DOHH2 (cell line): ENCODE measurements around the gene LIMS1.

ENCODE experiments used
- H3F3A ChIP-seq: fragments of 200-600 bp; sonication (generic), shearing (Covaris generic); 2 replicates; pipeline ENCODE4 v1.6.0; 2016; ENCODE audit warnings: antibody characterized with exemption, mild to moderate bottlenecking; ENCODE audit not compliant: control insufficient read depth, insufficient read depth
- H3K27ac ChIP-seq: fragments of 200-600 bp; sonication (generic); 2 replicates; pipeline ENCODE4 v1.5.1; 2014; ENCODE audit warnings: low read depth, mild to moderate bottlenecking, low read length, moderate library complexity
- H3K27me3 ChIP-seq: fragments of 200-600 bp; sonication (generic); 2 replicates; pipeline ENCODE4 v1.6.1; 2014; ENCODE audit warnings: mild to moderate bottlenecking, low read length, mixed read lengths; ENCODE audit not compliant: control insufficient read depth
- H3K36me3 ChIP-seq: fragments of 200-600 bp; sonication (generic); 2 replicates; pipeline ENCODE4 v1.6.1; 2014; ENCODE audit warnings: mild to moderate bottlenecking, low read length, moderate library complexity, mixed read lengths; ENCODE audit not compliant: control insufficient read depth
- H3K4me1 ChIP-seq: fragments of 200-600 bp; sonication (generic); 2 replicates; pipeline ENCODE4 v1.6.1; 2014; ENCODE audit warnings: mild to moderate bottlenecking, low read length, mixed read lengths; ENCODE audit not compliant: control insufficient read depth
- H3K4me2 ChIP-seq: fragments of 200-600 bp; sonication (generic); 2 replicates; pipeline ENCODE4 v1.6.0; 2014; ENCODE audit warnings: mild to moderate bottlenecking, low read length, moderate library complexity
- H3K4me3 ChIP-seq: fragments of 200-600 bp; sonication (generic); 2 replicates; pipeline ENCODE4 v1.5.1; 2014; ENCODE audit warnings: mild to moderate bottlenecking, low read length, mixed read lengths
- H3K79me2 ChIP-seq: fragments of 200-600 bp; sonication (generic); 2 replicates; pipeline ENCODE4 v1.6.1; 2014; ENCODE audit warnings: mild to moderate bottlenecking, low read length, mixed read lengths; ENCODE audit not compliant: control insufficient read depth
- H3K9me2 ChIP-seq: fragments of 200-600 bp; sonication (generic); replicated peaks from 2 replicates; pipeline ENCODE4 v1.6.1; 2014; ENCODE audit warnings: mild to moderate bottlenecking, low read length, mixed read lengths; ENCODE audit not compliant: control insufficient read depth
- H3K9me3 ChIP-seq: fragments of 200-600 bp; sonication (generic); 2 replicates; pipeline ENCODE4 v1.6.1; 2014; ENCODE audit warnings: antibody characterized with exemption, low read length, mixed read lengths; ENCODE audit not compliant: control insufficient read depth, insufficient read depth
- H4K20me1 ChIP-seq: fragments of 200-600 bp; sonication (generic); 2 replicates; pipeline ENCODE4 v1.6.0; 2014; ENCODE audit warnings: low read depth, mild to moderate bottlenecking, antibody characterized with exemption, low read length, moderate library complexity; ENCODE audit not compliant: control insufficient read depth, insufficient read depth
- CTCF ChIP-seq: fragments of 200-600 bp; sonication (generic); IDR thresholded peaks from one replicate; pipeline ENCODE4 v1.5.1; 2014; ENCODE audit warnings: antibody characterized with exemption, mild to moderate bottlenecking, low read depth, low read length; ENCODE audit not compliant: poor library complexity, severe bottlenecking
- EZH2phosphoT487 ChIP-seq: fragments of 200-600 bp; sonication (generic); IDR thresholded peaks from 2 replicates; pipeline ENCODE4 v1.6.1; 2017; ENCODE audit warnings: borderline replicate concordance, mild to moderate bottlenecking, antibody characterized with exemption, low read length, moderate library complexity, mixed read lengths

Gene LIMS1

DNA sequence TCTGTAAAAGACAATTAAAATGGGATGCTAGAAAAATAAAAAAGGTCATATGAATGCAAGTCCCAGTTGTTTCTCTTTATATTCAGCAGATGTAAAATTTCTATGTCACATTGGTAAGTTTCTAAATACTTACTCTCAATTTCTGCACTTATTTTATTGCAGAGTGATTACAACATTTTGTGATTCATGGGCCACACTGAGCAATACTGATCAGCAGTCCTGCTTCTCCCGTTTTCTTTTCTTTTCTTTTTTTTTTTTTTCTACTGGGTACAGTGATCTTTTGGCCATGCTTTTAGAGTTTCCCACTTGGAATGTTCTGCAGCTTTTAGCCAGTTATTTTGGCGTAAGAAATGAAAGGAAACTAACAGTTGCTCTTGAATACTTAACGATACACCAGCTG, 38.8 kb downstream of the LIMS1 start:
- no peaks in the 10 kb centered on the region for H3F3A ChIP-seq
- H3K79me2 ChIP-seq: peaks cover 87% of the 10 kb centered on the region
- H3K4me1 ChIP-seq: peaks cover 20% of the 10 kb centered on the region
- no peaks in the 10 kb centered on the region for H3K36me3 ChIP-seq
- no peaks in the 10 kb centered on the region for H3K9me3 ChIP-seq
- H3K27me3 ChIP-seq: no peaks in the 10 kb centered on the region
- H3K4me3 ChIP-seq: no peak overlapping the region
- H3K27ac ChIP-seq: no peak overlapping the region
- peaks cover 5% of the 10 kb centered on the region; the same call in 1 of the 2 replicates for H4K20me1 ChIP-seq
- H3K4me2 ChIP-seq: no peak overlapping the region
- TF ChIP-seq CTCF (no peak), EZH2phosphoT487 (no peak)
- H3K9me2 ChIP-seq: no peaks in the 10 kb centered on the region

- Histone ChIP-seq H3K27ac (no peak overlapping the region), H3K9me2 (no peaks in the 10 kb centered on the region), H3F3A (no peaks in the 10 kb centered on the region), H3K4me1 (peaks cover 20% of the 10 kb centered on the region), H3K4me2 (peak overlapping the region; percentile 50), H3K27me3 (no peaks in the 10 kb centered on the region), H4K20me1 (peaks cover 5% of the 10 kb centered on the region; the same call in 1 of the 2 replicates), H3K36me3 (no peaks in the 10 kb centered on the region), H3K79me2 (peaks cover 75% of the 10 kb centered on the region), H3K4me3 (no peak overlapping the region), H3K9me3 (no peaks in the 10 kb centered on the region)
- no peak for TF ChIP-seq EZH2phosphoT487
- TF ChIP-seq CTCF: no peak
Observed at GRCh38 chr2:108574332-108574731, 40.1 kb downstream of the LIMS1 start.

- H4K20me1 ChIP-seq: peaks cover 5% of the 10 kb centered on the region; the same call in 1 of the 2 replicates
- H3F3A ChIP-seq: no peaks in the 10 kb centered on the region
- H3K4me3 ChIP-seq: no peak overlapping the region
- no peak for TF ChIP-seq CTCF
- TF ChIP-seq EZH2phosphoT487: no peak
- H3K9me3 ChIP-seq: no peaks in the 10 kb centered on the region
- no peaks in the 10 kb centered on the region for H3K36me3 ChIP-seq
- peaks cover 30% of the 10 kb centered on the region for H3K4me1 ChIP-seq
- no peaks in the 10 kb centered on the region for H3K27me3 ChIP-seq
- peak overlapping the region; percentile 50 for H3K4me2 ChIP-seq
- peaks cover 74% of the 10 kb centered on the region for H3K79me2 ChIP-seq
- H3K9me2 ChIP-seq: no peaks in the 10 kb centered on the region
- no peak overlapping the region for H3K27ac ChIP-seq
Observed at GRCh38 chr2:108575132-108575966, 41.1 kb downstream of the LIMS1 start.
